ENCODE measurements around the gene SELE.

The SELE gene

GRCh38 chr1:169746550-169746949 is 12.7 kb upstream of the SELE start:
- no peak overlapping the region for H3K4me3 ChIP-seq (ENCODE audit: low read depth, low read length)
- DNase-seq (ENCODE audit: low read depth) = no peak
- TF ChIP-seq MYC (IDR thresholded peaks at IDR 0.05; ENCODE audit: low read depth, low read length) = no peak
- no peak for TF ChIP-seq CTCF (IDR thresholded peaks at IDR 0.05; ENCODE audit: low read depth, low read length)
- TF ChIP-seq MAX (IDR thresholded peaks at IDR 0.05; ENCODE audit: low read depth, low read length) = no peak
- TF ChIP-seq POLR2A (IDR thresholded peaks at IDR 0.05; ENCODE audit: extremely low read depth, insufficient read length) = no peak

GRCh38 chr1:169745015-169745861 is 11.4 kb upstream of the SELE start:
- no peak overlapping the region for H3K4me3 ChIP-seq (ENCODE audit: low read depth, low read length)
- DNase-seq (ENCODE audit: low read depth) = no peak
- TF ChIP-seq POLR2A (IDR thresholded peaks at IDR 0.05; ENCODE audit: extremely low read depth, insufficient read length) (no peak), MYC (IDR thresholded peaks at IDR 0.05; ENCODE audit: low read depth, low read length) (no peak), MAX (IDR thresholded peaks at IDR 0.05; ENCODE audit: low read depth, low read length) (no peak), CTCF (IDR thresholded peaks at IDR 0.05; ENCODE audit: low read depth, low read length) (no peak)

DNA sequence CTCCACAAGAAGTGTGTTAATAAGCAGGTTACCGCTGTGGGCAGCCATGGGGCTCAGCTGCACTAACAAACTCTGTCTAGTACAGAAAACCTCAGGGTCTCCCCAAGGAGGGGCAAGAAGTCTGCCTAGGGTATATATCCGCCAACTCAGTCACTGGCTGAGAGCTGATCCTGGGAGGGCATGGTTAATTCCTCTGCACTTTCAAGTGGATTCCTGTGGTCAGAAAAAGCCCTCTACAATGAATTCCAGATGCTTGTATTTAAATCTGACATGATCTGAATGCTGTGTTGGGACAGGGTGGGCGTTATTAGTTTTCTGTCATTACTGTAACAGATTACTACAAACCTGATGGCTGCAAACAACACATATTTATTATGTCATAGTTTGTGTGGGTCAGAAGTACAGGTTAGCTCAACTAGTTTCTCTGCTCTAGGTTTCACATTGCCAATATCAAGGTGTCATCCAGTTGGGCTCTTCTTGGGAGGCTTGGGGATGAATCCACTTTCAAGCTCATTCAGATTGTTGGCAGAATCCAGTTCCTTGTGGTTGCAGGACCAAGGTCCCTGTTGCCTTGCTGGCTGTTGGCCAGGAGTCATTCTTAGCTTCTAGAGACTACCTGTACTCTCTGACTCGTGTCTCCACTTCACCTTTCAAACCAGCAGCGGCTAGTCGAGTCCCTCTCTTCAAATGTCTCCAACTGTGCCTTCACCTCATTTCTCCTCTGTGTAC is 8.0 kb upstream of the SELE start:
- TF ChIP-seq MAX (IDR thresholded peaks at IDR 0.05; ENCODE audit: low read depth, low read length) (no peak), CTCF (IDR thresholded peaks at IDR 0.05; ENCODE audit: low read depth, low read length) (no peak), POLR2A (IDR thresholded peaks at IDR 0.05; ENCODE audit: extremely low read depth, insufficient read length) (no peak), MYC (IDR thresholded peaks at IDR 0.05; ENCODE audit: low read depth, low read length) (no peak)
- no peak overlapping the region for H3K4me3 ChIP-seq (ENCODE audit: low read depth, low read length)
- DNase-seq (ENCODE audit: low read depth) = no peak

GRCh38 chr1:169739980-169740379 is 6.1 kb upstream of the SELE start:
- no peak for DNase-seq (ENCODE audit: low read depth)
- H3K4me3 ChIP-seq (ENCODE audit: low read depth, low read length) = no peak overlapping the region
- TF ChIP-seq POLR2A (IDR thresholded peaks at IDR 0.05; ENCODE audit: extremely low read depth, insufficient read length) (no peak), MYC (IDR thresholded peaks at IDR 0.05; ENCODE audit: low read depth, low read length) (no peak), MAX (IDR thresholded peaks at IDR 0.05; ENCODE audit: low read depth, low read length) (no peak), CTCF (IDR thresholded peaks at IDR 0.05; ENCODE audit: low read depth, low read length) (no peak)

GRCh38 chr1:169731446-169731845 is 2.4 kb downstream of the SELE start:
- DNase-seq (ENCODE audit: low read depth) = no peak
- H3K4me3 ChIP-seq (ENCODE audit: low read depth, low read length) = no peak overlapping the region
- TF ChIP-seq POLR2A (IDR thresholded peaks at IDR 0.05; ENCODE audit: extremely low read depth, insufficient read length) (no peak), MAX (IDR thresholded peaks at IDR 0.05; ENCODE audit: low read depth, low read length) (no peak), CTCF (IDR thresholded peaks at IDR 0.05; ENCODE audit: low read depth, low read length) (no peak), MYC (IDR thresholded peaks at IDR 0.05; ENCODE audit: low read depth, low read length) (no peak)

All from NB4 (cell line).